GM21381 (cell line): ENCODE results near the gene IGF2BP3.

Source experiments
- ATAC-seq: cut with Tn5 transposase; IDR thresholded peaks from one replicate; pipeline ENCODE4 v1.9.1; 2021; ENCODE audit warnings: mild to moderate bottlenecking, moderate library complexity; ENCODE audit not compliant: unreplicated experiment

The IGF2BP3 gene

DNA sequence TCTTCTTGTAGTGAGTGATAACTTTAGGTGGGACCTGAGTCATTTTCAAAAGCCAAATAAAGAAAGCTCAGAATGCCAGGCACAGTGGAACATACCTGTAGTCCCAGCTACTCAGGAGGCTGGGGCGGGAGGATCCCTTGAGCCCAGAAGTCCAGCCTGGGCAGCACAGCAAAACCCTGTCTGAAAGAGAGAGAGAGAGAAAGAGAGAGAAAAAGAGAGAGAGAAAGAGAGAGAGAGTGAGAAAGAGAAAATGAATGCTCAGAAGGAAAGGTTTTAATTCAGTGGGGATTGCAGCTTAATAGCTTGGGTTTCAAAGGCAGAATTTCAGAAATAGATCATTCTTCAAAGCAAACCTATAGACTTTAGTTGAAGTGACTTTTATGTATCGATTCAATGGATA lies 198.0 kb downstream of the IGF2BP3 start:
- no peak for ATAC-seq

DNA sequence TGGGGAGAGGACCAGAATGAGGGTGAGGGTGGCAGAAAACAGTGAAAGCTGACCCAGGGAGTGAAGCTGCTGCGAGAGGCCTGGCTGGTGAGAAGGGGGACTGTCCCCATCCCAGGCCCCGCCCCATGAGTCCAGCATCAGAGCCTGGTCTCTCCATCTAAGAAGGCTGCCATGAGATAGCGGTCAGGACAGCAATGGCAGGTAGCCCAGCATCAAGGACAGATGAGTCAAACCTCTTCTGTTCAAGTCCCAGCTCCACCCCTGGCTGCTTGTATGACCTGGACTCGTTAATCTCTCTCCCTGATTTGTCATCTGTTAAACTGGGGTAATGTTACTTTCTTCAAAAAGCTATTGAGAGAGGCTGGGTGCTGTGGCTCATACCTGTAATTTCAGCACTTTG lies 201.5 kb downstream of the IGF2BP3 start:
- ATAC-seq = no peak

DNA sequence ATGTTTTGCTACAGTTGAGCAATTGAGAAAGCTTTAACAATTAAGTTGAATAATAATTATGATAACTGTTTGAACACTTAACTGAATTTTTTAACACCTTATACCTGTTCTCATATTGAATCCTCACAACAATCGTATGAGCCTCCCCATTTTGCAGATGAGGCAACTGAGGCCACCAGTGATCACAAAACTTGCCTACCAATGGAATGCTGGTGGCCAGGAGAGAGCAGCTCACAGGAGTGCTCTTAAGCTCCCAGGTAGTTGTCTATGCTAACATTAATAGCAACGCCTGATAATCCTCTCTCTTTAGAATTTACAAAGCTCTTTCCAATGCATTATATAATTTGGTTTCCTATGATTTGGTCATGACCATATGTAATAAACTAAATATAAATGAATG lies 202.1 kb downstream of the IGF2BP3 start:
- ATAC-seq = no peak

DNA sequence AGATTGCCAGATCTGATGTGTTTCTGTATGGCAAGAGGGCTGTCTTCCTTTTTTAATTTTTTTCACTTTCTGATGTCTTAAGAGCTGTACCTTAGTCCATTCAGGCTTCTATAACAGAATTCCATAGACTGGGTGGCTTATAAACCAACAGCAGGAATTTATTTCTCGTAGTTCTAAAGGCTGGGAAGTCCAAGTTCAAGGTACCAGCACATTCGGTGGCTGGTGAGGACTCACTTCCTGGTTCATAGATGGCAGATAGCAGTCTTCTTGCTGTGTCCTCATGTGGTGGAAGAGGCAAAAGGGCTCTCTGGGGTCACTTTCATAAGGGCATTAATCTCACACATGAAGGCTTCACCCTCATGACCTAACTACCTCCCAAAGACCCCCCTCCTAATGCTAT lies 202.9 kb downstream of the IGF2BP3 start:
- ATAC-seq = no peak

DNA sequence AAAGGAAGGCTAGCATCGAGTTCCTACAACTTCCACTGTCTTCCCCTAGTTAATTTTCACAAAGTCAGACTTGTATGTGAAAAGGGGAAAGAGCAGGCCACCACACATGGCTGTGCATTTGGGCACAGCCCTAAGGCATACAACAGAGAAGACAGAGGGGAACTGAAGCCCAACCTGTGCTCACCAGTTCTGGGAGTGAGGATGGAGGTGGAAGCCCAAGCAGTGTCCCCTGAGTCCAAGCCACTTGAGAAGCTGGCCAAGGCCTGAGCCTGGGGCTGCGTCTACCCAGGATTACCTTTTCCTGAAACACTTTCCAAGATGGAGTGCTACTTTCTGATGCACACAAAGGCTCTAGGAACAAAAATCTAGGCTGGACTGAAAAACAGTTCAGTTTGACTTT lies 203.4 kb downstream of the IGF2BP3 start:
- ATAC-seq = no peak

DNA sequence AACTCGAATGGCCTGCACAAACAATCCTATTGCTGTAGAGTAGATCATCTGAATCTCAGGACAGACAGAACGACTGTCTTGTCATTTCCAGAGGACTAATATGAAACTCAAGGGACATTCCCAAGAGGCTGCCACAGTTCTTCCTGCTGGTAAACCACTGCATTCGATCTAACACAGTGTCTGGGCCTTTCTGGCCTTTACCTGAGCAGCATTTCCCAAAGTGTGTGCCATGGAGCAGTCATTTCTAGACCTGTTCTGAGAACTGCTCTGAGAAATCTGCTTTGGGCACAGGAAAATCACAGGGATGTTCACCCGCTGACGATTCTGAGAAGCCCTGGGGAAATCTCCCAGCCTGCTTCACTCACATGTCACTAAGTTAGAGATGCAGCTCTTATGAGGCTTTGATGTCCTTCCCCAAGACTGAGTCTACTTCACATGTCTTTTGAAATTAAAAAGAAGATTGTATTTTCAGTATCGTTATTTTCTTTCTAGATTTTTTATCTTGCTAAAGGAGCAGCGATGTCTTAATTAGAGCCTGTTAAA lies 205.3 kb downstream of the IGF2BP3 start:
- no peak for ATAC-seq

DNA sequence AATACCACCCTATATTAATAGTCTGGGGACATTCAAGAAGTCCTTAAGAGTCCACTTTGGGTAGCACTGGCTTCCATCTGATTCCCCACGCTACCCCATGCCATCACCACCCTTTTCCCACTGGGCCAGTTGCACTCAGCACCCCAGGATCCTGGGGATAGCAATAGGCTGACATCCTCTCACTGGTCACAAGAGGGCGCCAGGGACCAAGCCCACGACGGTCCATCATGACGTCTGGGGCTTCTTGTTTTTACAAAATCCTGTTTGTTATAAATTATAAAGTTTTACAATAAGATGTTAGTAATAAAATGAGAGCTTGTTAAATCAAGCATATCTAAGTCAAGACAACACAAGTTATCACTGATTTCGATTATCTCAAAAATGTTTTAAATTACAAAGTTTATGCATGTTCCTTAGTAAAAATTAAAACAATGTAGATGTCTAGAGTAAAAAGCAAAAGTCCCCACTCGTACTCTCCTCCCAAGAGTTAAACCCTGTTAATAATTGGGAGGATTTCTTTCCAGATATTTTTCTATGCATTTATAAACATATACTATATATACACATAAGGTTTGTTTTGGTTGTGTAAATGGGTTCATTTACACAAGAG lies 208.3 kb downstream of the IGF2BP3 start:
- peak; percentile 66 for ATAC-seq

DNA sequence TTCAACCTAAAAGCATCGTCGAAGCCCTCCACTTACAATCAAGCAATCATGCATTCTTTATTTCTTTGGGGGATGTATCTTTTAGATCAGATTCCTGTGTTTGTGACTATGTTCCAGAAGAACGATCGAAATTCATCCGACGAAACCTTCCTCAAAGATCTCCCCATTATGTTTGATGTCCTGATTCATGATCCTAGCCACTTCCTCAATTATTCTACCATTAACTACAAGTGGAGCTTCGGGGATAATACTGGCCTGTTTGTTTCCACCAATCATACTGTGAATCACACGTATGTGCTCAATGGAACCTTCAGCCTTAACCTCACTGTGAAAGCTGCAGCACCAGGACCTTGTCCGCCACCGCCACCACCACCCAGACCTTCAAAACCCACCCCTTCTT lies 209.9 kb downstream of the IGF2BP3 start:
- no peak for ATAC-seq
